Activated T-cell treated with anti-CD3 and anti-CD28 coated beads, Interleukin-2, amount 50 U/mL, for 1 hour (primary cell): ENCODE results near the gene SPACA7.

ENCODE experiments used
- DNase-seq: peaks from one replicate; pipeline ENCODE4 v3.0.0-alpha.2; 2020

Gene SPACA7

DNA sequence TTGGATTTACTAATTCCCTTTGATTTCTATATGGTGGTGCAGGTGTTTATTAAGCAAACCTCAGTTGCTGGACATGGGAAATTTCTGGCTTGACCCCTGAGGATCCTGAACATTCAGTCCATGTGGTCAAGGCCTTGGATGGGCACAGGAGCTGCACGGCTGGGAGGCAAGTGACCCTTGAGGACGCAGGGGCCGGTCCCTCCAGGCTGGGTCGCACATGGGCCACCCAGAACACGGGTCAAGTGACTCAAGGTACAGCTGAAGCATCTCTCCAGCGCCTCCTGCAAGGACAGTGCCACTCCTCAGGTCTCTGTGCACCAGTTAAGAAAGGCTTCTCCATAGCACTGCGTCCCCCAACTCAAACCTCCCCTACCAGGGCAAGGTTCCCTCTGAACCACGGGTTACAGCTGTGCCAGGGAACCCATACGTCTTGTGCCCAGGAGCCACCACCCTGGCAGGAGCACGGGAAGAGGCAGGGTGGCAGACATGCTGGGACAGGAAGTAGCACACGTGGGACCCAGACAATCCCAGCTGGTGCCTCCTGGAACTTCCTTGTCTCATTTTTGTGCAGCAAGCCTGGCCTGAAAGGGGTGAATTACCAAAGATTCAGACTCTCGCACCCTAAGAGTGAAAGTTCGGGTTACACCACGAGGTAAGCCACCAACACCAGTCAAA, 93.1 kb downstream of the SPACA7 start:
- no peak for DNase-seq

DNA sequence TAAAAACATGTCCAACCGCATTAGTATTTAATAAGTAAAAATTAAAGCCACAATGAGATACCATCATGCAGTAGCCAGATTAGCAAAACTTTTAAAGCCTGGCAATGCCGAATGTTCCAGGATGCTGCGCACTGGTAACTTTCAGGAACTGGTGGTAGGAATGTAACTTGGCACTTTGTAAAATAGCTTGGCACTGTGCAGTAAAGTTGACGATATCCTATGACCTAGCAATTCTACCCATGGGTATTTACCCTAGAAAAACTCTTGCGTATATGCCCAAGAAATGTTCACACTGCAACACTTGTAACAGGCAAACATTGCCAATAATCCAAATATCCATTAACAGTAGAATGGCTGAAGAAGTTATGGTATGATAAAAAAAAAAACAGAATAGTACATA, 97.7 kb downstream of the SPACA7 start:
- DNase-seq = no peak

DNA sequence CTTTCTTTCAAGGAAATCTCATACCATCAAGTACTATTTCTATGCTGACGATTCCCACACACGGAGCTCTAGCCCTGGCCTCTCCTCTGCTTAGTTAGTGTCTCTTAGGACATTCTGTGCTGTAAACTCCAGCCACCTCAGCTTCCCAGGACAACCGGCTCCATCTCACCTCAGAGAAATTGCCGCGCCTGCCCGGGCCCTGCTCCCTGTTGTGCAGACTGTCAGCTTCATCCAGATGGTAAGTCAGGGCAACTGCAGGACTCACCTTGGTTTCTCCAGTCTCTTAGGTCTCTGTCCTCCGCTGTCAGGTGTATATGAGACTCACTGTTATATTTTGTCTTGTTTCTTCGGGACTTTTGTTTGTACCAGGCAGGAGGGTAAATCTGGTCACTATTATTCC, 98.7 kb downstream of the SPACA7 start:
- no peak for DNase-seq

DNA sequence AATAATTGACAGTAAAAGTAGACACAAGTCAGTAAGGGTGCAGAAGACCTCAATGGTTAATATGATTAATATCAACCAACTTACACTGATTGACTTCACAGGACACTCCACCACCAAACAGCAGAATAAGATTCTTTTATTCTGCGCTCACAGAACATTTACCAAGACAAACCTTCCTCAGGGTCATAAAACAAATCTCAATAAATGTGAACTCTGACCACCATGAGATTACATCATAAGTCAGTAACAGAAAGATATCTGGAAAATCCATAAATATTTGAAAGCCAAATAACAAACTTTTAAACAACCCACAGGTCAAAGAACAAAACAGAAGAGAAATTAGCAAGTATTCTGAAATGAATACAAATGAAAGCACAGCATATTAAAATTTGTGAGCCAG, 99.7 kb downstream of the SPACA7 start:
- no peak for DNase-seq

DNA sequence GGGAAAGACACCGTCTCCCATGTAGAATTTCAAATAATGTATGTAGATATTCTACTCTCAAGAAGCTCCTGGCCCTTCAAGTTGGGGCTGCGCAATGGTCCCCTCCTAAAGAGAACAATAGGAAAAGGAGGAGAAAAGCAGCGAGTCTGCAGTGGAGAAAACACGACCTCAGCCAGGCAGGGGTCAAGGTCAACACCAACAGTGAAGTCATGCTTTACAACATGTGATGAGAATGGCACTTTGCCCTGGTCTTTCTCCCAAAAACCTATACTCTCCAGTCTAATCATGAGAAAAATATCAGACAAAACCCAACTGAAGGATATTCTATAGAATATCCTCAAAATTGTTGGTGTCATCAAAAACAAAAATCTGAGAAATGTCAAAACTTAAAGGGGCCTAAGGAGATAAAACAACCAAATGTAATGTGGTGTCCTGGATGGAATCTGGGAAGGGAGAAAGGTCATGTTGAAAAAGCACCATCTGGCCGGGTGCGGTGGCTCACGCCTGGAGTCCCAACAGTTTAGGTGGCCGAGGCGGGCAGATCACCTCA, 101.0 kb downstream of the SPACA7 start:
- DNase-seq = no peak

DNA sequence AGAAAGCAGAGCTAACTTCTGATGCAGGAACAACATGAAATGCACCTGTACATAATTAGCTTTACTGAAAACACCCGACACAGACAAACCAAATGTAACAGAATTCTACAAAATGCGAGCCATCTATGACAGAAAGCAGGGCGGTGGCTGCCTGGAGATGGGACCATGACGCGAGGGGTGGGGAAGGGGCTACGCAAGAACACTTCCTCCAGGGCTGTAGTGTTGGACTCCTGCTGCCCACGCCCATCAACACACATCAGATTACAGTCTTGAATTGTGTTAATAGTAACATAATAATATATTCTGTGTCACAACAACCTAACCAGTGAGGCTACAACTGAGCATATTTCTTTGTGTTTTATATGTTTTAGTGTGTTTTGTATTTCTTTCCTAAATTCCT, 103.2 kb downstream of the SPACA7 start:
- no peak for DNase-seq

DNA sequence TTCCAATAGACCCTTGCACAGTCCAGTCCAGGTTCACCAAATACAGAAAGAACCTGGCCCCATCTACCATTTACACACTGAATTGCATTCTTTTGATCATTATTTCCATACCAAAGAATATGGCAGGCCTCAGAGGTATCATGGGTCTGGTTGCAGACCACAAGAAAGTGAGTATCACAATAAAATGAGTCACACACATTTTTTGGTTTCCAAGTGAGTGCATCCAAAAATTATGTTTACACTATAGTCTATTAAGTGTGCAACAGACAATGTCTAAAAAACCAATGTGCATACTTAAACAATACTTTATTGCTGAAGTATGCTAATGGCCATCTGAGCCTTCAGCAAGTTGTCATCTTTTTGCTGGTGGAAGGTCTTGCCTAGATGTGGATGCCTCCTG, 105.3 kb downstream of the SPACA7 start:
- no peak for DNase-seq

DNA sequence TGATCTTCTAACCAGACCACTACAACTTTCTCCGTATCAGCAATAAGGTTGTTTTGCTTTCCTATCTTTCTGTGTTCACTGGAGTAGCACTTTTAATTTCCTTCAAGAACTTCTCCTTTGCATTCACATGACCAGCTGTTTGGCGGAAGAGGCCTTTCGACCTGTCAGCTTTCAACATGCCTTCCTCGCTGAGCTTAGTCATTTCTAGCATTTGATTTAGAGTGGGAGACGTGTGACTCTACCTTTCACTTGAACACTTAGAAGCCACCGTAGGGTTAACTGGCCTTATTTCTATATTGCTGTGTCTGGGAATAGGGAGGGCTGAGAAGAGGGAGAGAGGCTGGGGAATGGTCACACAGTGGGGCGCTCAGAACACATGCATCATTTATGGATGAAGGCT, 107.1 kb downstream of the SPACA7 start:
- no peak for DNase-seq
